Transverse colon (tissue), 4 donors: Measurements from ENCODE around the gene BIVM.

ENCODE experiments used
- CTCF ChIP-seq, 5 experiments: fragments of 200-600 bp in 3 of 5; fragments of 450-650 bp in 2 of 5; sonication (generic) in 3 of 5; IDR thresholded peaks; 1 replicate in 2 of 5; 2 replicates in 3 of 5; pipeline ENCODE4 v1.5.1; 2016 to 2017; ENCODE audit warnings: antibody characterized with exemption in 5 of 5, inconsistent platforms in 3 of 5, mild to moderate bottlenecking in 2 of 5, moderate library complexity in 1 of 5
- EP300 ChIP-seq: sonication (generic); formaldehyde crosslinking; IDR thresholded peaks from one replicate; pipeline ENCODE4 v1.6.1; 2017; ENCODE audit warnings: antibody characterized with exemption, low read depth
- POLR2A ChIP-seq: fragments of 450-650 bp; IDR thresholded peaks from one replicate; pipeline ENCODE4 v1.6.1; 2016; ENCODE audit warnings: antibody characterized with exemption, mild to moderate bottlenecking, moderate library complexity
- POLR2AphosphoS5 ChIP-seq, 3 donors: sonication (generic); formaldehyde crosslinking; IDR thresholded peaks; one replicate each; pipeline ENCODE4 v1.6.1; 2016; ENCODE audit warnings: antibody characterized with exemption in 3 of 3

- no peak for TF ChIP-seq CTCF (IDR thresholded peaks at IDR 0.05)
- no peak for TF ChIP-seq POLR2A
- TF ChIP-seq EP300 = no peak
- no peak for TF ChIP-seq POLR2AphosphoS5 (IDR thresholded peaks at IDR 0.05)
These were observed 5.1 kb upstream of the BIVM start for GRCh38 chr13:102793611-102794355.
